Superior temporal gyrus (tissue), 1 donor: Measurements from ENCODE around the gene NSMCE4A.
"Not testable (repeated sequence)": the region's sequence is repeated elsewhere in the genome, so short reads cannot be mapped to it uniquely, and the experiment has no call there.

ENCODE experiments used
- DNase-seq: peaks from one replicate; pipeline ENCODE4 v3.0.0-alpha.2; 2016; ENCODE audit errors: extremely low spot score

Gene NSMCE4A

GRCh38 chr10:121988361-121989324, 13.6 kb upstream of the NSMCE4A start, which contains the start of gene TACC2:
TSS of gene TACC2 (plus strand) at chr10:121989163. CDS start at chr10:122021982, 32,819 bp downstream.
- no peak for DNase-seq

- no peak for DNase-seq
Observed at GRCh38 chr10:121984463-121984862, 9.4 kb upstream of the NSMCE4A start.

GRCh38 chr10:121983852-121984251, 8.8 kb upstream of the NSMCE4A start:
- no peak for DNase-seq

GRCh38 chr10:121981346-121981745, 6.3 kb upstream of the NSMCE4A start:
- no peak for DNase-seq

GRCh38 chr10:121978511-121978910, 3.5 kb upstream of the NSMCE4A start:
- no peak for DNase-seq

- no peak for DNase-seq
Observed at GRCh38 chr10:121976607-121977006, 1.6 kb upstream of the NSMCE4A start.

GRCh38 chr10:121975295-121976086, 474 bp upstream of the NSMCE4A start:
- DNase-seq = no peak

GRCh38 chr10:121974019-121974534, 940 bp downstream of the NSMCE4A start:
- DNase-seq = no peak

- DNase-seq = not testable (repeated sequence)
Observed at GRCh38 chr10:121969086-121969485, 5.9 kb downstream of the NSMCE4A start.

- no peak for DNase-seq
Observed at GRCh38 chr10:121965996-121966395, 9.0 kb downstream of the NSMCE4A start.

GRCh38 chr10:121961456-121961855, 13.6 kb downstream of the NSMCE4A start:
- no peak for DNase-seq

- no peak for DNase-seq
Observed at GRCh38 chr10:121959671-121960070, 15.3 kb downstream of the NSMCE4A start.

GRCh38 chr10:121956111-121957061, 18.6 kb downstream of the NSMCE4A start:
- no peak for DNase-seq

- no peak for DNase-seq
Observed at GRCh38 chr10:121952226-121952625, 22.8 kb downstream of the NSMCE4A start.

- no peak for DNase-seq
Observed at GRCh38 chr10:121949451-121949850, 25.6 kb downstream of the NSMCE4A start.

GRCh38 chr10:121949049-121949448, 26.0 kb downstream of the NSMCE4A start:
- no peak for DNase-seq

- DNase-seq = no peak
Observed at GRCh38 chr10:121947343-121948330, 27.4 kb downstream of the NSMCE4A start.

GRCh38 chr10:121942749-121943416, 32.1 kb downstream of the NSMCE4A start:
- no peak for DNase-seq

- DNase-seq = no peak
Observed at GRCh38 chr10:121941532-121941931, 33.5 kb downstream of the NSMCE4A start.
